Breast epithelium (tissue), 4 donors: Measurements from ENCODE around the gene FMNL1. TPM values are rescaled to one million over a fixed set of nuclear protein-coding genes. Genes with fewer than 3 reads are reported as not detected.
A peak's percentile ranks its signal among the peaks of the same experiment; 100 is the strongest.

Experiments
- DNase-seq, 2 donors: peaks; one replicate each; pipeline ENCODE4 v3.0.0-alpha.2; 2019; ENCODE audit warnings: low spot score in 2 of 2
- H3K27ac ChIP-seq, 2 donors: fragments of 200-600 bp; sonication (generic) in 1 of 2; one replicate each; pipeline ENCODE4 v1.5.1; 2016 to 2019; ENCODE audit warnings: mild to moderate bottlenecking in 1 of 2
- H3K27me3 ChIP-seq, 2 donors: fragments of 200-600 bp; sonication (generic) in 1 of 2; one replicate each; pipeline versions ENCODE4 v1.5.1 to v1.6.0; 2017 to 2019; ENCODE audit warnings: control low read depth in 1 of 2, mild to moderate bottlenecking in 1 of 2
- H3K36me3 ChIP-seq: fragments of 200-600 bp; one replicate; pipeline ENCODE4 v1.5.1; 2019
- H3K4me1 ChIP-seq, 2 donors: fragments of 200-600 bp; sonication (generic); one replicate each; pipeline ENCODE4 v1.5.1; 2016 to 2019; ENCODE audit warnings: control low read depth in 1 of 2
- H3K4me3 ChIP-seq, 3 donors: fragments of 200-600 bp; sonication (generic); 1 replicate in 2 of 3; 2 replicates in 1 of 3; pipeline ENCODE4 v1.5.1; 2016 to 2019; ENCODE audit warnings: mild to moderate bottlenecking in 3 of 3, moderate library complexity in 2 of 3
- H3K9me3 ChIP-seq, 2 donors: fragments of 200-600 bp; sonication (generic) in 1 of 2; one replicate each; pipeline ENCODE4 v1.5.1; 2016 to 2019; ENCODE audit warnings: control low read depth in 1 of 2
- CTCF ChIP-seq, 3 donors: fragments of 450-650 bp; IDR thresholded peaks; one replicate each; pipeline ENCODE4 v1.5.1; 2016 to 2017; ENCODE audit warnings: antibody characterized with exemption in 3 of 3, mild to moderate bottlenecking in 3 of 3, moderate library complexity in 3 of 3
- POLR2A ChIP-seq: fragments of 450-650 bp; IDR thresholded peaks from one replicate; pipeline ENCODE4 v1.6.1; 2016; ENCODE audit warnings: antibody characterized with exemption, mild to moderate bottlenecking, moderate library complexity
- POLR2AphosphoS5 ChIP-seq, 3 donors: sonication (generic); formaldehyde crosslinking; IDR thresholded peaks; one replicate each; pipeline ENCODE4 v1.6.1; 2017; ENCODE audit warnings: antibody characterized with exemption in 3 of 3
- intact Hi-C: fragments of 100-400 bp; cut with DNase I; formaldehyde crosslinking; loops from one replicate; pipeline ENCODE4 v1.15.1; 2023; ENCODE audit warnings: low total_unique reads
- total RNA-seq, 3 donors: library from RNA; depleted of rRNA; stranded (reverse); fragments of >200 nt; gene quantifications; one replicate each; pipeline ENCODE4 v1.1.0, GENCODE V29; 2016

Gene FMNL1
- total RNA-seq, 3 donors from 2014 or later = 9.2 to 31.2 (median 10.8) TPM

- no peak for DNase-seq
- no peaks in the 10 kb centered on the region for H3K4me1 ChIP-seq
- H3K4me3 ChIP-seq = no peak overlapping the region
- TF ChIP-seq POLR2AphosphoS5 (IDR thresholded peaks at IDR 0.05) = no peak
- H3K9me3 ChIP-seq = no peaks in the 10 kb centered on the region
- intact Hi-C loops = no loop called here
- no peak overlapping the region for H3K27ac ChIP-seq
- H3K27me3 ChIP-seq = no peaks in the 10 kb centered on the region
- H3K36me3 ChIP-seq = no peaks in the 10 kb centered on the region
These were observed 37.5 kb upstream of the FMNL1 start for GRCh38 chr17:45184144-45184543.

GRCh38 chr17:45186801-45187354 lies 34.8 kb upstream of the FMNL1 start:
- Histone ChIP-seq H3K36me3 (no peaks in the 10 kb centered on the region), H3K9me3 (no peaks in the 10 kb centered on the region), H3K4me1 (no peaks in the 10 kb centered on the region), H3K4me3 (no peak overlapping the region), H3K27me3 (no peaks in the 10 kb centered on the region), H3K27ac (no peak overlapping the region)
- DNase-seq = no peak
- no peak for TF ChIP-seq POLR2AphosphoS5 (IDR thresholded peaks at IDR 0.05)
- no peak for TF ChIP-seq CTCF (IDR thresholded peaks at IDR 0.05)
- no peak for TF ChIP-seq POLR2A
- intact Hi-C loops = no loop called here

- no peaks in the 10 kb centered on the region for H3K36me3 ChIP-seq
- no peak for DNase-seq
- H3K27me3 ChIP-seq = no peaks in the 10 kb centered on the region
- TF ChIP-seq POLR2AphosphoS5 (IDR thresholded peaks at IDR 0.05) (no peak), CTCF (IDR thresholded peaks at IDR 0.05) (no peak), POLR2A (no peak)
- H3K4me1 ChIP-seq = no peaks in the 10 kb centered on the region
- H3K4me3 ChIP-seq = no peak overlapping the region
- no peak overlapping the region for H3K27ac ChIP-seq
- intact Hi-C loops = no loop called here
- H3K9me3 ChIP-seq = no peaks in the 10 kb centered on the region
These were observed 32.7 kb upstream of the FMNL1 start for GRCh38 chr17:45189009-45189408.

GRCh38 chr17:45190503-45191255 lies 31.0 kb upstream of the FMNL1 start:
- no peaks in the 10 kb centered on the region for H3K9me3 ChIP-seq
- no peak overlapping the region for H3K4me3 ChIP-seq
- no peak overlapping the region for H3K27ac ChIP-seq
- intact Hi-C loops = no loop called here
- no peak for DNase-seq
- no peaks in the 10 kb centered on the region for H3K4me1 ChIP-seq
- TF ChIP-seq POLR2A (no peak), CTCF (IDR thresholded peaks at IDR 0.05) (no peak)
- H3K27me3 ChIP-seq = no peaks in the 10 kb centered on the region
- H3K36me3 ChIP-seq = no peaks in the 10 kb centered on the region

GRCh38 chr17:45195424-45195823 lies 26.3 kb upstream of the FMNL1 start:
- no peak overlapping the region for H3K27ac ChIP-seq
- H3K27me3 ChIP-seq = no peaks in the 10 kb centered on the region
- H3K36me3 ChIP-seq = no peaks in the 10 kb centered on the region
- intact Hi-C loops = loop anchor here (5.0 kb wide), 1 partner anchor 58 kb away; the partner anchor contains the start of gene ACBD4
- DNase-seq = no peak
- TF ChIP-seq POLR2AphosphoS5 (IDR thresholded peaks at IDR 0.05) = no peak
- no peaks in the 10 kb centered on the region for H3K4me1 ChIP-seq
- no peaks in the 10 kb centered on the region for H3K9me3 ChIP-seq
- H3K4me3 ChIP-seq = no peak overlapping the region

GRCh38 chr17:45197108-45197507 lies 24.6 kb upstream of the FMNL1 start:
- Histone ChIP-seq H3K27ac (peak overlapping the region; percentile 77 to 86), H3K9me3 (no peaks in the 10 kb centered on the region), H3K36me3 (no peaks in the 10 kb centered on the region), H3K4me1 (no peaks in the 10 kb centered on the region), H3K4me3 (no peak overlapping the region), H3K27me3 (no peaks in the 10 kb centered on the region)
- TF ChIP-seq POLR2AphosphoS5 (IDR thresholded peaks at IDR 0.05) (no peak), POLR2A (no peak), CTCF (IDR thresholded peaks at IDR 0.05) (no peak)
- intact Hi-C loops = loop anchor here (5.0 kb wide), 1 partner anchor 60 kb away; the partner anchor contains the start of gene ACBD4
- DNase-seq = no peak
